ENCODE data around the gene ACADS.

Gene ACADS

DNA sequence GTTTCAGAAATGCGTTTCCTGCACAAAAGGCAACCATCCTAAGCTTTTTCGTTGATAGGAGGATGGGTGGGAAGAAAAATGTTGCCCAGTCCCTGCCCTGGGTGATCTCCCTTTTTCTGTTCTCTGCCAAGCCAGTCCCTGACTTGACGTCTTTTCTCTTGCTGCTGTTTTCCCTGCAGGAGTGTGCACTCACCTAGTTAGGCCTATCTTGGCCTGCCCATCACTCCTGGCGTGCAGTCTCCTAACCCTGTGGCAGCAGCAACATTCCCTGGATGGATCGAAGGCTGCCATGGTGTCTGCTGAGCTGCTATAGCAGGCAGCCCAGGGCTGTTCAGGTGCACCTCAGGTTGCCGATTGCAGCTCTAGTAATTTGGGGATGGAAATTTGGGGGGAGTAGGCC is 14.2 kb upstream of the ACADS start:
- H3K4me1 Mint-ChIP-seq (ENCODE audit: low read depth): peaks cover 38% of the 10 kb centered on the region
- H3K9me3 Mint-ChIP-seq: no peaks in the 10 kb centered on the region
- H3K4me3 Mint-ChIP-seq: peak overlapping the region; percentile 87
- no peak for DNase-seq
- H3K27me3 Mint-ChIP-seq: no peaks in the 10 kb centered on the region
- H3K36me3 Mint-ChIP-seq (ENCODE audit: low read depth): peaks cover 40% of the 10 kb centered on the region
- H3K27ac Mint-ChIP-seq: peak overlapping the region; percentile 89

GRCh38 chr12:120712610-120713009 is 13.0 kb upstream of the ACADS start:
- H3K27me3 Mint-ChIP-seq: no peaks in the 10 kb centered on the region

GRCh38 chr12:120713861-120714482 is 11.7 kb upstream of the ACADS start:
- H3K27me3 Mint-ChIP-seq: no peaks in the 10 kb centered on the region
- H3K27ac Mint-ChIP-seq: peak overlapping the region; percentile 76
- no peaks in the 10 kb centered on the region for H3K9me3 Mint-ChIP-seq
- peaks cover 66% of the 10 kb centered on the region for H3K36me3 Mint-ChIP-seq (ENCODE audit: low read depth)
- peak; percentile 52 for DNase-seq
- H3K4me1 Mint-ChIP-seq (ENCODE audit: low read depth): peaks cover 47% of the 10 kb centered on the region
- no peak overlapping the region for H3K4me3 Mint-ChIP-seq

More at GRCh38 chr12:120712610-120713009, 13.0 kb upstream of the ACADS start:
- no peak for DNase-seq
- peaks cover 38% of the 10 kb centered on the region for H3K4me1 Mint-ChIP-seq (ENCODE audit: low read depth)
- H3K36me3 Mint-ChIP-seq (ENCODE audit: low read depth): peaks cover 52% of the 10 kb centered on the region
- H3K4me3 Mint-ChIP-seq: no peak overlapping the region
- no peaks in the 10 kb centered on the region for H3K9me3 Mint-ChIP-seq
- H3K27ac Mint-ChIP-seq: no peak overlapping the region

GRCh38 chr12:120718055-120718454 is 7.6 kb upstream of the ACADS start:
- no peak overlapping the region for H3K4me3 Mint-ChIP-seq
- peaks cover 98% of the 10 kb centered on the region for H3K36me3 Mint-ChIP-seq (ENCODE audit: low read depth)

GRCh38 chr12:120719072-120719471 is 6.6 kb upstream of the ACADS start:
- no peaks in the 10 kb centered on the region for H3K27me3 Mint-ChIP-seq
- H3K27ac Mint-ChIP-seq: no peak overlapping the region
- H3K36me3 Mint-ChIP-seq (ENCODE audit: low read depth): peaks cover 98% of the 10 kb centered on the region
- peaks cover 23% of the 10 kb centered on the region for H3K4me1 Mint-ChIP-seq (ENCODE audit: low read depth)
- H3K4me3 Mint-ChIP-seq: no peak overlapping the region
- DNase-seq: no peak
- no peaks in the 10 kb centered on the region for H3K9me3 Mint-ChIP-seq

More at GRCh38 chr12:120718055-120718454, 7.6 kb upstream of the ACADS start:
- Mint-ChIP-seq H3K27ac (no peak overlapping the region), H3K27me3 (no peaks in the 10 kb centered on the region), H3K9me3 (no peaks in the 10 kb centered on the region), H3K4me1 (ENCODE audit: low read depth) (peaks cover 33% of the 10 kb centered on the region)
- no peak for DNase-seq

DNA sequence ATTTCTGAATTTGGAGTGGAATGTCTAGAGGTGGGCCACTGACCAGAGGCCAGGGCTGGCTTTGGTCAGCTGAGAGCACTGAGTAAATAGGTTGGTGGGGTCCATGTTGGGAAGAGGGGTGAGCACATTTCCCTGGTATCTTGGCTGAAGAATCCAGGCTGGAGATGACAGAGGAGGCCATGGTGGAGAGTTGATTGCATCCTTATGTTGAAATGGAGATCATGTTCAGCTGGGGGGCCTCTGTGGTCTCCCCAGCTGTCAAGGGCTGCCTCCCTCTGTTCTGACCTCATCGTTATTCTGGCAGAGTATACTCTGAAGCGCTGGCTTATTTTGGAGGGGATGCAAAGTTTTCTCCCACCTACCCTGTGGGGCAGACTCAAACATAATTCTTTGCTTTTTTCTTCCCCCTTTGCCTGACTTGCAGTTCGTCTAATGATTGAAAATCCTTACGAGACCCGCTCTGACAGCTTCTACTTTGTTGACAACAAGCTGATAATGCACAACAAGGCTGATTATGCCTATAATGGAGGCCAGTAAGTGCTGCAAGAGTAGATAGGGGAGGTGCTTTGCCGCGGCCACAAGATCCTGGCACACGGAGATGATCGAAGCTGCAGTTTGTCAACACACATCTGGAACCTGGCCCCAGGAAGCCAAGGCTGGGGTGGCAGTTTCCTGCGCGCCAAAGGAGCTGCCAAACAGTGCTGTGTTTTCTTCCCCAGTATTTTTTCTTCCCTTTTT is 6.0 kb upstream of the ACADS start:
- Mint-ChIP-seq H3K4me3 (no peak overlapping the region), H3K36me3 (ENCODE audit: low read depth) (peaks cover 97% of the 10 kb centered on the region), H3K27me3 (no peaks in the 10 kb centered on the region), H3K27ac (no peak overlapping the region), H3K9me3 (no peaks in the 10 kb centered on the region), H3K4me1 (ENCODE audit: low read depth) (peaks cover 25% of the 10 kb centered on the region)
- no peak for DNase-seq

DNA sequence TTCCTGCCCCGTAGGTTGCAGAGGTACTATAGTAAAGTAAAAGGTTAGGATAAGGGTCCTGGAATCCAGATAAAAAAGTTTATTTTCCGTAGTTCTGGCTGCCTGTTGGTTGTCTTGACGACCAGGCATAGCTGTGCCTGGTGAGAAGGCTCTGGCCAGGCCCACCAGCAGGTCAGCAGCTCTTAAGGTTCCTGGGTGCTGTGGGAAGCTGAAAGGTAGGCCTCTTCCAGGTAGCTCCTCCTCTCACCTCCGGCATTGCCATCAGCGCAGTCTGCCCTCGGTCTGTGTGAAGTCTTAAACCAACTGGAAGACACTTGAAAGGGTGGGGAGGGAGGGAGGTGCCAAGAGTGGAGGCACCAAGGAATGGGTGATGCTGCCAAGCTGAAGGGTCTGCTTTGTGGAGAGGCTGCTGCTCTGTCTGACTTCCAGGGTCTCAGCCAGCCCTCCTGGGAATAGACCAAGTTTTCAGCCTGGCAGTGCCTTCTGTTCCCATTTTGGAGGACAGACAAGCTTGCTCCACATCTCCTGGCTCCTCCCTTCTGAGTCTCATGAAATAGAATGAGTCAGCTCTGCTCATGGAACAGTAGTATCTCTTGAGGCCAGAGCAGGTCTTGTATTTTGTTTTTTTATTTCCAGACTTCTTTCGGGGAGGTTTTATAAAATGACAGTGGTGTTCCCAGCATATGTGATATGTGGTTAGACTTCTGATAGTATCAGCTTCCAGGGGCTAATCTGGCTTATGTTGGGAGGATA is 5.2 kb upstream of the ACADS start:
- Mint-ChIP-seq H3K9me3 (no peaks in the 10 kb centered on the region), H3K27me3 (no peaks in the 10 kb centered on the region), H3K36me3 (ENCODE audit: low read depth) (peaks cover 92% of the 10 kb centered on the region), H3K4me1 (ENCODE audit: low read depth) (peaks cover 32% of the 10 kb centered on the region), H3K27ac (peak overlapping the region; percentile 1), H3K4me3 (no peak overlapping the region)
- no peak for DNase-seq

DNA sequence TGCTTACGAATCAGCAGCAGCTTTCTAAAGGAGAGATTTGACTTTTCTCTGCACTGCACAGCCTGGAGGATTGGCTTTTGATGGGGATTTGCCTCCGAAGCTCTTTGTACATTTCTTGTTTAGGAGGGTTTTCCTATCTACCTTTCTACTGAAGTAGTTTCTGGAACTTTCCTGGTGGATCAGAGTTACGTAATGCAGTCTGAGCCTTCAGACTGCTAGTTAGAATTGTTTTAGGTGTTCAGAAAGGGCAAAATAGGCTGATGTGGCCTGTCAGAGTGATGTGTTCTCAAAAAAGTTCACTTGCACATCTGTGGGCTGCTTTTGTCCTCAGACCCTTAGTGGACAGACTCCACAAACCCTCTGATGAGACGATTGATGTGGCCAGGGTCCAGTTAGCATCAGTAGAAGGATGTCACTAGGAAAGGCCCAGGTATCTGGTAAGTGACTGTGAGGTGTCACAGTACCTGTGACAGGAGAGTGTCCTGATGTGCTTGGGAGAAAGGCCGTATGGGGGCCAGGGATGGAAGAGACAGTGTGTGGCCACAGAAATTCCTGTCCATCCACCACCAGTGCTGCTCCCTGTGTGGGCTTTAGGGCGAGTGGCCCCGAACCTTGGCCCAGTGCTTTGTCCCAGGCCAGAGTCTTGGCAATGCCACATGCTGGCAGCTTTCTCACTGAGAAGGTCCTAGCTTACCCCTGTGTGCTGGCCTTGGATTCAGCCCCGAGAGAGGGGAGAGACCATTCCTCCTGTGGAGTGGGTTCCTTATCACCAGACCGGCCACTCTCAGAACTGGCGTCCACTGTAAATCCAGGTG is 4.4 kb upstream of the ACADS start:
- H3K4me3 Mint-ChIP-seq: no peak overlapping the region
- peak overlapping the region; percentile 1 for H3K27ac Mint-ChIP-seq
- H3K4me1 Mint-ChIP-seq (ENCODE audit: low read depth): peaks cover 37% of the 10 kb centered on the region
- H3K27me3 Mint-ChIP-seq: no peaks in the 10 kb centered on the region
- H3K9me3 Mint-ChIP-seq: no peaks in the 10 kb centered on the region
- H3K36me3 Mint-ChIP-seq (ENCODE audit: low read depth): peaks cover 88% of the 10 kb centered on the region
- no peak for DNase-seq

DNA sequence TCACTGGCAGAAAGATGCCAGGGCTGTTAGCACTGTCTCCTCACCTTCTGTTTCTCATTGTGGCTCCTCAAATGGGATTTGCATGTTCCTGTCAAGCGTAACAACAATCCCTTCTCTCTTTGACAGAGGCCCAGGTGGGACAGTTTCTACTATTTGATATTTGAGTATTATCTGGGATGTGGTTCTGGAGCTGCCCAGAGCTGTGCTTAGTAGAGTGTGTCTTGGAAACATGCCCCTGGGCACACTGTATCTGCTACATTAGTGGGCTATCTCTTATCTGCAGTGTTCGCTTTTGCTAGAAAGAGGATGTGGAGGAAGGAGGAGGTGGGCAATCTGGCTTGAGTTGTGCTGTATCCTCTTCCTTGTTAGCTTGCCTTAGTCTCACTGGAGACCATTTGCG is 3.8 kb upstream of the ACADS start:
- DNase-seq: no peak
- Mint-ChIP-seq H3K27ac (no peak overlapping the region), H3K36me3 (ENCODE audit: low read depth) (peaks cover 83% of the 10 kb centered on the region), H3K4me3 (no peak overlapping the region), H3K9me3 (no peaks in the 10 kb centered on the region), H3K27me3 (no peaks in the 10 kb centered on the region), H3K4me1 (ENCODE audit: low read depth) (peaks cover 44% of the 10 kb centered on the region)

- Mint-ChIP-seq H3K27me3 (no peaks in the 10 kb centered on the region), H3K4me1 (ENCODE audit: low read depth) (peaks cover 44% of the 10 kb centered on the region), H3K4me3 (no peak overlapping the region), H3K9me3 (no peaks in the 10 kb centered on the region), H3K36me3 (ENCODE audit: low read depth) (peaks cover 74% of the 10 kb centered on the region), H3K27ac (no peak overlapping the region)
- DNase-seq: no peak
Measured at GRCh38 chr12:120722784-120723183, 2.8 kb upstream of the ACADS start.

- H3K27ac Mint-ChIP-seq: no peak overlapping the region
- H3K4me1 Mint-ChIP-seq (ENCODE audit: low read depth): peaks cover 32% of the 10 kb centered on the region
- no peaks in the 10 kb centered on the region for H3K9me3 Mint-ChIP-seq
- peak overlapping the region; percentile 85 for H3K4me3 Mint-ChIP-seq
- no peak for DNase-seq
- H3K36me3 Mint-ChIP-seq (ENCODE audit: low read depth): peaks cover 68% of the 10 kb centered on the region
- H3K27me3 Mint-ChIP-seq: no peaks in the 10 kb centered on the region
Measured at GRCh38 chr12:120724720-120725119, 906 bp upstream of the ACADS start.

DNA sequence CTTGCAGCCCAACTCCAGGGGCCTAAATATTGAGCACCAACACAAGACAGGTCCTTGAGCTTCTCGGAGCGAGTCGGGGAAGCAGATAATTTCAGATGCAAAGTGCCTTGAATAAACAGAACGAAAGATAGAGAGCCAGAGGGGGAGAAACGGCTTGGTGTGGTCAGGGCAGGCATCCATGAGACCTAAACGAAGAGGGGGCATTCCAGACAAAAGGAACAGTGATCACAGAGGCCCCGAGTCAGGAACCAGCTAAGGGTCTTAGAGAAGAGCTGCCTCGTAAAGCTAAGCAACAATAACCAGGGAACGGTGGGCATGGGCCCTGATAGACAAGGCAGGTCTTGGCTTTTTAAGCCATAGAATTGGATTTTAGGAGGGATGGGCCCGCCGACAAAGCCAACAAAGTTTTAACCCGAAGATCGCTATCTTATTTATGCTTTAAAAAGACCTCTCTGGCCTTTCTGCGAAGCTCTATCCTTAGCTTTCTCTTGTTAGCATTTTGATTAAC is 421 bp upstream of the ACADS start:
- Mint-ChIP-seq H3K27me3 (no peaks in the 10 kb centered on the region), H3K4me1 (ENCODE audit: low read depth) (peaks cover 30% of the 10 kb centered on the region), H3K27ac (peak overlapping the region; percentile 16), H3K36me3 (ENCODE audit: low read depth) (peaks cover 68% of the 10 kb centered on the region), H3K9me3 (no peaks in the 10 kb centered on the region), H3K4me3 (peak overlapping the region; percentile 85)
- no peak for DNase-seq

DNA sequence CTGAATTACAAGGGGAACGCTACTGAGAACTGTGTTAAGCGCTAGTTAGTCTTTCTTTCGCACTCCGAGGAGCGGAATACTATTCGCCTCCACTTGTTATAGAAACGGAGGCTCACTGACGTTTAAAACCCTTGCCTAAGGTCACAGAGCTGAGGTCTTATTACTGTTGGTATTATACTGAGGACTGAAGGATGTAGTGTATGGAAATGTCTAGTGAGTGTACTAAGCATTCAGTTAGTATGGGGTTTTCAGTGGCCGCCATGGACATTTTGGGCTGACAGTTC is 826 bp downstream of the ACADS start:
- peaks cover 61% of the 10 kb centered on the region for H3K36me3 Mint-ChIP-seq (ENCODE audit: low read depth)
- no peaks in the 10 kb centered on the region for H3K9me3 Mint-ChIP-seq
- peak overlapping the region; percentile 76 for H3K27ac Mint-ChIP-seq
- no peaks in the 10 kb centered on the region for H3K27me3 Mint-ChIP-seq
- peaks cover 24% of the 10 kb centered on the region for H3K4me1 Mint-ChIP-seq (ENCODE audit: low read depth)
- H3K4me3 Mint-ChIP-seq: peak overlapping the region; percentile 85
- DNase-seq: no peak

DNA sequence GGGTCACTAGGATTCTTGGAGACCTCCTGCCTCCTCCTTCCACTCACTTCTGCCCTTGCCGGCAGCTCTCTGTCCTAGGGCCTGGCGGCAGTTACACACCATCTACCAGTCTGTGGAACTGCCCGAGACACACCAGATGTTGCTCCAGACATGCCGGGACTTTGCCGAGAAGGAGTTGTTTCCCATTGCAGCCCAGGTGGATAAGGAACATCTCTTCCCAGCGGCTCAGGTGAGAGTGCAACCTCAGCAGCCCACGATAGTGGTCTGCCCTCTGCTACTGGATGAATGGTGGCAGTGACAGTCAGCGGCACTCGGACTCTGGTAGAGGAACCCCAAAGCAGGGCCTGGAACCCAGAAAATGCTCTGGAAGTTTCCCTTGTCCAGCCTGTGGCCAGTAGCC is 1.3 kb downstream of the ACADS start:
- H3K27ac Mint-ChIP-seq: no peak overlapping the region
- no peaks in the 10 kb centered on the region for H3K9me3 Mint-ChIP-seq
- DNase-seq: no peak
- H3K4me3 Mint-ChIP-seq: no peak overlapping the region
- H3K27me3 Mint-ChIP-seq: no peaks in the 10 kb centered on the region
- peaks cover 58% of the 10 kb centered on the region for H3K36me3 Mint-ChIP-seq (ENCODE audit: low read depth)
- H3K4me1 Mint-ChIP-seq (ENCODE audit: low read depth): peaks cover 24% of the 10 kb centered on the region
